ENCODE measurements around the gene SEMA3C. TPM values are rescaled to one million over a fixed set of nuclear protein-coding genes. Genes with fewer than 3 reads are reported as not detected.

Gene SEMA3C
- total and polyA plus RNA-seq, 2 donors (not counting 1 experiment from before 2014, with no cell fraction given) = 0.06 TPM; not detected in 1

- Histone ChIP-seq H3K27ac (ENCODE audit: low read length in 2 of 2) (no peak overlapping the region), H3K9ac (ENCODE audit: low read length) (no peak overlapping the region), H4K20me1 (ENCODE audit: control insufficient read depth, insufficient read depth, low read length, poor library complexity, severe bottlenecking) (no peaks in the 10 kb centered on the region), H3K4me3 (ENCODE audit: control extremely low read depth in 1 of 5, extremely low read depth in 1 of 5, insufficient read depth in 1 of 5, low read depth in 2 of 5, low read length in 4 of 5) (no peak overlapping the region), H3K79me2 (ENCODE audit: control insufficient read depth, insufficient read depth, low read length) (no peaks in the 10 kb centered on the region), H3K36me3 (replicated peaks in 1 of 2; ENCODE audit: control extremely low read depth in 1 of 2, control insufficient read depth in 1 of 2, extremely low read depth in 1 of 2, insufficient read depth in 2 of 2, low read length in 1 of 2) (no peaks in the 10 kb centered on the region), H3K4me1 (ENCODE audit: control insufficient read depth in 2 of 2, insufficient read depth in 2 of 2, low read length in 2 of 2) (no peaks in the 10 kb centered on the region), H2AFZ (ENCODE audit: insufficient read depth, low read depth, low read length, poor library complexity, severe bottlenecking) (no peak overlapping the region), H3K9me3 (ENCODE audit: control extremely low read depth in 1 of 3, control insufficient read depth in 2 of 3, insufficient read depth in 1 of 3, low read length in 2 of 3) (peaks cover 0 to 3% (median 0%) of the 10 kb centered on the region in 3 donors), H3K4me2 (replicated peaks; ENCODE audit: low read depth, low read length, poor library complexity, severe bottlenecking) (no peak overlapping the region), H3K27me3 (replicated peaks in 1 of 4; ENCODE audit: control extremely low read depth in 1 of 4, control insufficient read depth in 3 of 4, insufficient read depth in 4 of 4, low read length in 3 of 4) (no peaks in the 10 kb centered on the region)
- H3K9me3 Mint-ChIP-seq (ENCODE audit: insufficient read depth) = no peaks in the 10 kb centered on the region
- ATAC-seq (ENCODE audit: low read depth) = no peak
- no peaks in the 10 kb centered on the region for H3K27me3 Mint-ChIP-seq
- TF ChIP-seq EZH2 (IDR thresholded peaks at IDR 0.05; ENCODE audit: borderline replicate concordance, insufficient read depth, low read depth, low read length, poor library complexity, severe bottlenecking) = no peak
- TF ChIP-seq CTCF (IDR thresholded peaks at IDR 0.05) = no peak
- intact Hi-C loops (cut with micrococcal nuclease) = no loop called here
- H3K4me3 Mint-ChIP-seq = no peak overlapping the region
- WGBS (ENCODE audit: insufficient coverage) = 86% methylated on average over 2 of the region's 2 CpGs
- no peaks in the 10 kb centered on the region for H3K4me1 Mint-ChIP-seq
- ChIA-PET POLR2A (no interaction called here), CTCF (no interaction called here)
- DNase-seq = no peak
- no peak overlapping the region for H3K27ac Mint-ChIP-seq
Measured at GRCh38 chr7:80781146-80781545, 137.7 kb downstream of the SEMA3C start.

GRCh38 chr7:80779456-80779855 lies 139.4 kb downstream of the SEMA3C start:
- intact Hi-C loops (cut with micrococcal nuclease) = no loop called here
- DNase-seq (no peak), ATAC-seq (ENCODE audit: low read depth) (no peak)
- no peak for TF ChIP-seq CTCF (IDR thresholded peaks at IDR 0.05)
- no peak for TF ChIP-seq EZH2 (IDR thresholded peaks at IDR 0.05; ENCODE audit: borderline replicate concordance, insufficient read depth, low read depth, low read length, poor library complexity, severe bottlenecking)
- no peak overlapping the region for H3K4me3 ChIP-seq (ENCODE audit: control extremely low read depth in 1 of 5, extremely low read depth in 1 of 5, insufficient read depth in 1 of 5, low read depth in 2 of 5, low read length in 4 of 5)
- no peak overlapping the region for H3K4me3 Mint-ChIP-seq
- H3K4me1 ChIP-seq (ENCODE audit: control insufficient read depth in 2 of 2, insufficient read depth in 2 of 2, low read length in 2 of 2) = no peaks in the 10 kb centered on the region
- H3K27me3 ChIP-seq (replicated peaks in 1 of 4; ENCODE audit: control extremely low read depth in 1 of 4, control insufficient read depth in 3 of 4, insufficient read depth in 4 of 4, low read length in 3 of 4) = no peaks in the 10 kb centered on the region
- H3K36me3 ChIP-seq (replicated peaks in 1 of 2; ENCODE audit: control extremely low read depth in 1 of 2, control insufficient read depth in 1 of 2, extremely low read depth in 1 of 2, insufficient read depth in 2 of 2, low read length in 1 of 2) = no peaks in the 10 kb centered on the region
- WGBS (ENCODE audit: insufficient coverage) = no CpG with 5 or more reads among the region's 2 CpGs
- no peak overlapping the region for H3K27ac Mint-ChIP-seq
- peaks cover 0 to 3% (median 0%) of the 10 kb centered on the region in 3 donors for H3K9me3 ChIP-seq (ENCODE audit: control extremely low read depth in 1 of 3, control insufficient read depth in 2 of 3, insufficient read depth in 1 of 3, low read length in 2 of 3)
- no peak overlapping the region for H2AFZ ChIP-seq (ENCODE audit: insufficient read depth, low read depth, low read length, poor library complexity, severe bottlenecking)
- no peaks in the 10 kb centered on the region for H3K4me1 Mint-ChIP-seq
- H3K9me3 Mint-ChIP-seq (ENCODE audit: insufficient read depth) = no peaks in the 10 kb centered on the region
- no peak overlapping the region for H3K27ac ChIP-seq (ENCODE audit: low read length in 2 of 2)
- POLR2A ChIA-PET = no interaction called here
- CTCF ChIA-PET = no interaction called here
- no peak overlapping the region for H3K4me2 ChIP-seq (replicated peaks; ENCODE audit: low read depth, low read length, poor library complexity, severe bottlenecking)
- no peaks in the 10 kb centered on the region for H3K27me3 Mint-ChIP-seq
- no peak overlapping the region for H3K9ac ChIP-seq (ENCODE audit: low read length)
- no peaks in the 10 kb centered on the region for H3K79me2 ChIP-seq (ENCODE audit: control insufficient read depth, insufficient read depth, low read length)
- no peaks in the 10 kb centered on the region for H4K20me1 ChIP-seq (ENCODE audit: control insufficient read depth, insufficient read depth, low read length, poor library complexity, severe bottlenecking)

All from B cell (primary cell).